Measurements from ENCODE around the gene NOM1. TPM values are rescaled to one million over a fixed set of nuclear protein-coding genes. Genes with fewer than 3 reads are reported as not detected.
A peak's percentile ranks its signal among the peaks of the same experiment; 100 is the strongest.

The NOM1 gene
- total RNA-seq, 1 donor from 2014 or later = 28.2 TPM

- peak overlapping the region; percentile 31 for H3K4me3 Mint-ChIP-seq
- peaks cover 26% of the 10 kb centered on the region for H3K4me1 Mint-ChIP-seq
- peaks cover 95% of the 10 kb centered on the region for H3K27me3 Mint-ChIP-seq (ENCODE audit: low read depth)
- TF ChIP-seq CTCF (conservative IDR thresholded peaks at IDR 0.05) = no peak
- no peaks in the 10 kb centered on the region for H3K9me3 Mint-ChIP-seq
- no peak overlapping the region for H3K27ac Mint-ChIP-seq (ENCODE audit: unreplicated experiment)
- no peaks in the 10 kb centered on the region for H3K36me3 Mint-ChIP-seq (ENCODE audit: low read depth)
- no peak for DNase-seq (ENCODE audit: low read depth, low spot score)
These were observed 54.4 kb downstream of the NOM1 start for GRCh38 chr7:157003756-157004520.

- Mint-ChIP-seq H3K27ac (ENCODE audit: unreplicated experiment) (no peak overlapping the region), H3K27me3 (ENCODE audit: low read depth) (peaks cover 95% of the 10 kb centered on the region), H3K4me3 (no peak overlapping the region), H3K9me3 (no peaks in the 10 kb centered on the region), H3K36me3 (ENCODE audit: low read depth) (no peaks in the 10 kb centered on the region), H3K4me1 (peaks cover 26% of the 10 kb centered on the region)
- no peak for TF ChIP-seq CTCF (conservative IDR thresholded peaks at IDR 0.05)
- DNase-seq (ENCODE audit: low read depth, low spot score) = no peak
These were observed 55.3 kb downstream of the NOM1 start for GRCh38 chr7:157004521-157005455.

GRCh38 chr7:157005456-157006204, 56.1 kb downstream of the NOM1 start:
- H3K9me3 Mint-ChIP-seq = no peaks in the 10 kb centered on the region
- H3K4me3 Mint-ChIP-seq = no peak overlapping the region
- H3K27ac Mint-ChIP-seq (ENCODE audit: unreplicated experiment) = no peak overlapping the region
- peaks cover 89% of the 10 kb centered on the region for H3K27me3 Mint-ChIP-seq (ENCODE audit: low read depth)
- TF ChIP-seq CTCF (conservative IDR thresholded peaks at IDR 0.05) = no peak
- no peaks in the 10 kb centered on the region for H3K36me3 Mint-ChIP-seq (ENCODE audit: low read depth)
- H3K4me1 Mint-ChIP-seq = peaks cover 25% of the 10 kb centered on the region
- DNase-seq (ENCODE audit: low read depth, low spot score) = no peak

- peaks cover 87% of the 10 kb centered on the region for H3K27me3 Mint-ChIP-seq (ENCODE audit: low read depth)
- H3K27ac Mint-ChIP-seq (ENCODE audit: unreplicated experiment) = no peak overlapping the region
- H3K9me3 Mint-ChIP-seq = no peaks in the 10 kb centered on the region
- peaks cover 19% of the 10 kb centered on the region for H3K4me1 Mint-ChIP-seq
- no peaks in the 10 kb centered on the region for H3K36me3 Mint-ChIP-seq (ENCODE audit: low read depth)
- TF ChIP-seq CTCF (conservative IDR thresholded peaks at IDR 0.05) = no peak
- DNase-seq (ENCODE audit: low read depth, low spot score) = no peak
- no peak overlapping the region for H3K4me3 Mint-ChIP-seq
These were observed 56.8 kb downstream of the NOM1 start for GRCh38 chr7:157006205-157006747.
